H9 (cell line): Measurements from ENCODE around the gene DUSP23. TPM values are rescaled to one million over a fixed set of nuclear protein-coding genes. Genes with fewer than 3 reads are reported as not detected.

Experiments
- DNase-seq: peaks from one replicate; pipeline ENCODE4 v3.0.0-alpha.2; 2017
- H2AFZ ChIP-seq: one replicate; pipeline ENCODE4 v1.6.1; 2013; ENCODE audit warnings: mild to moderate bottlenecking, low read length, control low read depth, moderate library complexity
- H2AK5ac ChIP-seq: 2 replicates; pipeline ENCODE4 v1.6.1; 2013; ENCODE audit warnings: low read length, control low read depth, mixed read lengths; ENCODE audit not compliant: insufficient read length
- H2BK120ac ChIP-seq: one replicate; pipeline ENCODE4 v1.6.1; 2013; ENCODE audit warnings: low read depth, mild to moderate bottlenecking, low read length, control low read depth, inconsistent platforms; ENCODE audit not compliant: poor library complexity, severe bottlenecking
- H2BK12ac ChIP-seq: 2 replicates; pipeline ENCODE4 v1.6.1; 2013; ENCODE audit warnings: low read length, control low read depth, mixed read lengths, low read depth; ENCODE audit not compliant: insufficient read length
- H2BK15ac ChIP-seq: 2 replicates; pipeline ENCODE4 v1.6.1; 2013; ENCODE audit warnings: low read depth, low read length, control low read depth
- H2BK20ac ChIP-seq: one replicate; pipeline ENCODE4 v1.6.1; 2013; ENCODE audit warnings: low read depth, mild to moderate bottlenecking, low read length, control low read depth, inconsistent platforms; ENCODE audit not compliant: poor library complexity, severe bottlenecking
- H2BK5ac ChIP-seq: 2 replicates; pipeline ENCODE4 v1.6.1; 2013; ENCODE audit warnings: low read length, control low read depth, mixed read lengths; ENCODE audit not compliant: insufficient read length
- H3K14ac ChIP-seq: 2 replicates; pipeline ENCODE4 v1.6.1; 2013; ENCODE audit warnings: low read length, control low read depth; ENCODE audit not compliant: insufficient read depth
- H3K18ac ChIP-seq: 2 replicates; pipeline ENCODE4 v1.6.1; 2013; ENCODE audit warnings: low read depth, mild to moderate bottlenecking, mixed read lengths, low read length, control low read depth; ENCODE audit not compliant: insufficient read length
- H3K23ac ChIP-seq: 2 replicates; pipeline ENCODE4 v1.6.1; 2013; ENCODE audit warnings: low read length, control low read depth, mixed read lengths, low read depth; ENCODE audit not compliant: insufficient read length
- H3K23me2 ChIP-seq: 2 replicates; pipeline ENCODE4 v1.6.1; 2013; ENCODE audit warnings: low read depth, mild to moderate bottlenecking, mixed read lengths, low read length, control low read depth; ENCODE audit not compliant: insufficient read length, poor library complexity, severe bottlenecking
- H3K27ac ChIP-seq: 2 replicates; pipeline ENCODE4 v1.5.1; 2013; ENCODE audit warnings: low read length, control low read depth, mixed read lengths, low read depth; ENCODE audit not compliant: insufficient read length
- H3K27me3 ChIP-seq: 2 replicates; pipeline ENCODE4 v1.6.1; 2013; ENCODE audit warnings: low read length, control low read depth, inconsistent platforms; ENCODE audit not compliant: insufficient read depth
- H3K4ac ChIP-seq: 2 replicates; pipeline ENCODE4 v1.6.1; 2013; ENCODE audit warnings: low read depth, mild to moderate bottlenecking, control low read depth, inconsistent platforms, low read length, moderate library complexity
- H3K4me1 ChIP-seq: 2 replicates; pipeline ENCODE4 v1.6.1; 2013; ENCODE audit warnings: low read length, control low read depth, inconsistent platforms; ENCODE audit not compliant: insufficient read depth
- H3K4me2 ChIP-seq: 2 replicates; pipeline ENCODE4 v1.6.1; 2013; ENCODE audit warnings: low read length, control low read depth, mixed read lengths; ENCODE audit not compliant: insufficient read length, insufficient read depth
- H3K56ac ChIP-seq: 2 replicates; pipeline ENCODE4 v1.6.1; 2013; ENCODE audit warnings: low read depth, mild to moderate bottlenecking, mixed read lengths, low read length, control low read depth; ENCODE audit not compliant: insufficient read length
- H3K79me1 ChIP-seq: 2 replicates; pipeline ENCODE4 v1.6.1; 2013; ENCODE audit warnings: low read depth, mild to moderate bottlenecking, moderate library complexity, low read length, control low read depth, inconsistent platforms; ENCODE audit not compliant: insufficient read depth, poor library complexity, severe bottlenecking
- H3K79me2 ChIP-seq: 2 replicates; pipeline ENCODE4 v1.6.1; 2013; ENCODE audit warnings: low read length, control low read depth, inconsistent platforms; ENCODE audit not compliant: insufficient read depth
- H3K9ac ChIP-seq: 2 replicates; pipeline ENCODE4 v1.6.1; 2013; ENCODE audit warnings: low read length, control low read depth, mixed read lengths; ENCODE audit not compliant: insufficient read length; ENCODE audit errors: extremely low read depth
- H3K9me3 ChIP-seq: one replicate; pipeline ENCODE4 v1.6.1; 2013; ENCODE audit warnings: low read depth, low read length, inconsistent platforms; ENCODE audit not compliant: control insufficient read depth
- H3T11ph ChIP-seq: one replicate; pipeline ENCODE4 v1.6.1; 2013; ENCODE audit warnings: mild to moderate bottlenecking, low read length, control low read depth, inconsistent platforms
- H4K20me1 ChIP-seq: one replicate; pipeline ENCODE4 v1.6.1; 2013; ENCODE audit not compliant: control insufficient read depth, insufficient read length, insufficient read depth
- H4K5ac ChIP-seq: 2 replicates; pipeline ENCODE4 v1.6.1; 2013; ENCODE audit warnings: low read depth, mild to moderate bottlenecking, mixed read lengths, low read length, control low read depth; ENCODE audit not compliant: insufficient read length
- H4K8ac ChIP-seq: replicated peaks from 2 replicates; pipeline ENCODE4 v1.6.1; 2013; ENCODE audit warnings: low read length, control low read depth, mixed read lengths, low read depth; ENCODE audit not compliant: insufficient read length
- H4K91ac ChIP-seq: 2 replicates; pipeline ENCODE4 v1.6.1; 2013; ENCODE audit warnings: low read depth, mild to moderate bottlenecking, moderate library complexity, mixed read lengths, low read length, control low read depth; ENCODE audit not compliant: insufficient read length
- H3K27ac Mint-ChIP-seq, 3 experiments: 2 replicates in 2 of 3; 3 replicates in 1 of 3; pipeline ENCODE4 v1.8.0; 2020 to 2021; ENCODE audit warnings: mixed read lengths in 3 of 3, mild to moderate bottlenecking in 1 of 3, moderate library complexity in 1 of 3
- H3K27me3 Mint-ChIP-seq: 2 replicates; pipeline ENCODE4 v1.8.0; 2021; ENCODE audit warnings: low read depth, mild to moderate bottlenecking, moderate library complexity, mixed read lengths
- H3K36me3 Mint-ChIP-seq, 3 experiments: 2 replicates in 2 of 3; 3 replicates in 1 of 3; pipeline ENCODE4 v1.8.0; 2020 to 2021; ENCODE audit warnings: low read depth in 3 of 3, mixed read lengths in 3 of 3; ENCODE audit not compliant: insufficient read depth in 1 of 3
- H3K4me1 Mint-ChIP-seq, 2 experiments: 2 replicates each; pipeline ENCODE4 v1.8.0; 2020; ENCODE audit warnings: mixed read lengths in 2 of 2
- H3K4me3 Mint-ChIP-seq, 2 experiments: 2 replicates in 1 of 2; 3 replicates in 1 of 2; pipeline ENCODE4 v1.8.0; 2020 to 2021; ENCODE audit warnings: mild to moderate bottlenecking in 2 of 2, mixed read lengths in 2 of 2, moderate library complexity in 1 of 2
- H3K9me3 Mint-ChIP-seq, 2 experiments: 2 replicates in 1 of 2; 3 replicates in 1 of 2; pipeline ENCODE4 v1.8.0; 2020; ENCODE audit warnings: mild to moderate bottlenecking in 2 of 2, mixed read lengths in 2 of 2, moderate library complexity in 1 of 2
- WGBS: extraction: QIAGEN DNeasy Blood & Tissue Kit; methylation state at CpG from one replicate; pipeline ENCODE4 v1.1.7; 2013; ENCODE audit warnings: missing lambda C conversion rate, low lambda C conversion rate, mixed read lengths; ENCODE audit not compliant: insufficient read length; ENCODE audit errors: extremely low coverage; 5-methylcytosine and 5-hydroxymethylcytosine counted together
- total RNA-seq: library from RNA; stranded (reverse); gene quantifications from 2 replicates; pipeline ENCODE4 v1.2.1, GENCODE V29; 2021
- TF ChIP-seq, protein P1 (sequence below): fragments of 200-600 bp; sonication (generic); conservative IDR thresholded peaks from 3 replicates; pipeline ENCODE4 v1.8.0; 2021; ENCODE audit warnings: antibody characterized with exemption, mild to moderate bottlenecking

The DUSP23 gene
- total RNA-seq, 1 experiment from 2014 or later, result 25.0 TPM

DNA sequence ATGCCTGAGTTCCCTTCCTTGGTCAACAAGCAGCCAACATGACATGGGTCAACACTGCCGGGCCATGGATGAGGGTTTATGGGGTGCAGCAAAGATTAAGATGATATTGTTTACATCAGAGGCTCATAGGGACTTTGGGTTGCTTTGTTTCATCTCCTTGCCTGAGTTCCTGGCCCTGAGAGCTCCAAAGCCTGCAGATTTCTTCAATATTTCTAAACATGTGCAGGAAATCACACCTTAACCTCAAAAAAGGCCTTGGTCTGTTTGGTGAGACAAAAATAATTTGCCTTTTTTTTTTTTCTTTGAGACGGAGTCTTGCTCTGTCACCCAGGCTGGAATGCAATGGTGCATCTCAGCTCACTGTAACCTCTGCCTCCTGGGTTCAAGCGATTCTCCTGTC, 46.8 kb downstream of the DUSP23 start:
- Histone ChIP-seq H2AK5ac (no peak overlapping the region), H2BK120ac (no peak overlapping the region), H3K9ac (no peak overlapping the region), H3K79me1 (no peaks in the 10 kb centered on the region), H3K56ac (no peak overlapping the region), H3K4me2 (no peak overlapping the region), H3K4me1 (no peaks in the 10 kb centered on the region), H2BK15ac (no peak overlapping the region), H3K4ac (no peak overlapping the region), H2BK5ac (no peak overlapping the region), H2AFZ (no peak overlapping the region), H2BK20ac (no peak overlapping the region), H3T11ph (no peak overlapping the region), H3K18ac (no peak overlapping the region), H4K5ac (no peak overlapping the region), H4K91ac (no peak overlapping the region), H2BK12ac (no peak overlapping the region), H3K27ac (no peak overlapping the region), H4K20me1 (no peaks in the 10 kb centered on the region), H4K8ac (no peak overlapping the region), H3K14ac (no peak overlapping the region), H3K9me3 (no peaks in the 10 kb centered on the region), H3K23ac (no peak overlapping the region), H3K79me2 (no peaks in the 10 kb centered on the region), H3K27me3 (no peaks in the 10 kb centered on the region), H3K23me2 (no peaks in the 10 kb centered on the region)
- Mint-ChIP-seq H3K27me3 (peaks cover 45% of the 10 kb centered on the region), H3K4me1 (peaks cover 24 to 29% of the 10 kb centered on the region in 2 experiments), H3K9me3 (no peaks in the 10 kb centered on the region), H3K36me3 (no peaks in the 10 kb centered on the region), H3K4me3 (no peak overlapping the region), H3K27ac (no peak overlapping the region)
- TF ChIP-seq, protein P1, sequence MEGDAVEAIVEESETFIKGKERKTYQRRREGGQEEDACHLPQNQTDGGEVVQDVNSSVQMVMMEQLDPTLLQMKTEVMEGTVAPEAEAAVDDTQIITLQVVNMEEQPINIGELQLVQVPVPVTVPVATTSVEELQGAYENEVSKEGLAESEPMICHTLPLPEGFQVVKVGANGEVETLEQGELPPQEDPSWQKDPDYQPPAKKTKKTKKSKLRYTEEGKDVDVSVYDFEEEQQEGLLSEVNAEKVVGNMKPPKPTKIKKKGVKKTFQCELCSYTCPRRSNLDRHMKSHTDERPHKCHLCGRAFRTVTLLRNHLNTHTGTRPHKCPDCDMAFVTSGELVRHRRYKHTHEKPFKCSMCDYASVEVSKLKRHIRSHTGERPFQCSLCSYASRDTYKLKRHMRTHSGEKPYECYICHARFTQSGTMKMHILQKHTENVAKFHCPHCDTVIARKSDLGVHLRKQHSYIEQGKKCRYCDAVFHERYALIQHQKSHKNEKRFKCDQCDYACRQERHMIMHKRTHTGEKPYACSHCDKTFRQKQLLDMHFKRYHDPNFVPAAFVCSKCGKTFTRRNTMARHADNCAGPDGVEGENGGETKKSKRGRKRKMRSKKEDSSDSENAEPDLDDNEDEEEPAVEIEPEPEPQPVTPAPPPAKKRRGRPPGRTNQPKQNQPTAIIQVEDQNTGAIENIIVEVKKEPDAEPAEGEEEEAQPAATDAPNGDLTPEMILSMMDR, result no peak
- WGBS, result no CpG with 5 or more reads among the region's 3 CpGs
- DNase-seq, result no peak
